ENCODE data around the gene ARHGEF25. TPM values are rescaled to one million over a fixed set of nuclear protein-coding genes. Genes with fewer than 3 reads are reported as not detected.
"Not testable (repeated sequence)": the region's sequence is repeated elsewhere in the genome, so short reads cannot be mapped to it uniquely, and the experiment has no call there.

Gene ARHGEF25
- total RNA-seq, 4 donors from 2014 or later: 116 to 140 (median 128) TPM

DNA sequence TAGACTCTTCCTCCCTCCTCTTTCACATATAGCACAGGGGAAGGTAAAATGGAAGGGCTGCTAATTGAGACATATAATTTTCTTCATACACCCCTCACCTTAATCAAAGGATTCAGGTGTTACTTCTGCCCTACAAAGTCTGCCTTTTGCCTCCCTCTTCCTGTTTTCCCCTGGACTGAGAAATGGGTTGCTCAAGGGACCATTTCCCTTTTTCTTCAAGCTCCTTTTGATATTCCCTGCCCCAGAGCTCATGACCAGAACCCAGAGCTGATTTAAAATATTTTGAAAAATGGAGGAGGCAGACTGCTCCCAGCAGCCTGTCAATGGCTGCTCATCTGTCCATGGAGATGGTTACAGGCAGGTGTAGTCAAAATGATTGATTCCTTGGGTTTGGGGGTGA lies 26.5 kb upstream of the ARHGEF25 start:
- Histone ChIP-seq H3K27ac (no peak overlapping the region), H3K4me1 (no peaks in the 10 kb centered on the region), H3K4me3 (no peak overlapping the region), H3K9me3 (no peaks in the 10 kb centered on the region), H3K27me3 (no peaks in the 10 kb centered on the region), H3K36me3 (peaks cover 0 to 10% of the 10 kb centered on the region in 2 donors)
- no peak for ATAC-seq
- TF ChIP-seq, protein P1, sequence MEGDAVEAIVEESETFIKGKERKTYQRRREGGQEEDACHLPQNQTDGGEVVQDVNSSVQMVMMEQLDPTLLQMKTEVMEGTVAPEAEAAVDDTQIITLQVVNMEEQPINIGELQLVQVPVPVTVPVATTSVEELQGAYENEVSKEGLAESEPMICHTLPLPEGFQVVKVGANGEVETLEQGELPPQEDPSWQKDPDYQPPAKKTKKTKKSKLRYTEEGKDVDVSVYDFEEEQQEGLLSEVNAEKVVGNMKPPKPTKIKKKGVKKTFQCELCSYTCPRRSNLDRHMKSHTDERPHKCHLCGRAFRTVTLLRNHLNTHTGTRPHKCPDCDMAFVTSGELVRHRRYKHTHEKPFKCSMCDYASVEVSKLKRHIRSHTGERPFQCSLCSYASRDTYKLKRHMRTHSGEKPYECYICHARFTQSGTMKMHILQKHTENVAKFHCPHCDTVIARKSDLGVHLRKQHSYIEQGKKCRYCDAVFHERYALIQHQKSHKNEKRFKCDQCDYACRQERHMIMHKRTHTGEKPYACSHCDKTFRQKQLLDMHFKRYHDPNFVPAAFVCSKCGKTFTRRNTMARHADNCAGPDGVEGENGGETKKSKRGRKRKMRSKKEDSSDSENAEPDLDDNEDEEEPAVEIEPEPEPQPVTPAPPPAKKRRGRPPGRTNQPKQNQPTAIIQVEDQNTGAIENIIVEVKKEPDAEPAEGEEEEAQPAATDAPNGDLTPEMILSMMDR (IDR thresholded peaks at IDR 0.05): no peak
- TF ChIP-seq POLR2A (IDR thresholded peaks at IDR 0.05) (no peak), POLR2AphosphoS5 (IDR thresholded peaks at IDR 0.05) (no peak), EP300 (IDR thresholded peaks at IDR 0.05) (no peak)

DNA sequence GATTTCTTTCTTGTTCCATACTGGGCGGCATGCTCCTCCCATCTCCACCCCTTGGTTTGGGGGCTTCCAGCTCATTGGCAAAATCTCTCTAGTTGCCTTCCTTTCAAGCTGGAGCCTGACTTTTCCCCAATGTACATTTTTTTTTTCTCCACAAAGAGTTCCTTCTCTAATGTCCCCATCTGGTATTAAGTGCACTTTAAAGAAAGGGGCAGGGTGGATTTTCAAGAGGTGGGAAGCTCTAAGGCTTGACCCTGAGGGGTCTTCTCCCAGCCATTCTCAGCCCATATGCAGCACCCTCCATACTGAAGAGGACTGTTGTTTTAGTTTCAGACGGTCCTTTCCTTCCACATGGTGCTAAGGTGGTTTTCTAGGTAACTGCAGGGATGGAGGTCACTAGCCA lies 26.1 kb upstream of the ARHGEF25 start:
- TF ChIP-seq, protein P1 (IDR thresholded peaks at IDR 0.05): no peak
- TF ChIP-seq POLR2A (IDR thresholded peaks at IDR 0.05) (no peak), EP300 (IDR thresholded peaks at IDR 0.05) (no peak), POLR2AphosphoS5 (IDR thresholded peaks at IDR 0.05) (no peak)
- Histone ChIP-seq H3K4me1 (peaks cover 0 to under 1% (median 0%) of the 10 kb centered on the region in 3 donors), H3K36me3 (peaks cover 0 to 10% of the 10 kb centered on the region in 2 donors), H3K27ac (no peak overlapping the region), H3K27me3 (no peaks in the 10 kb centered on the region), H3K4me3 (no peak overlapping the region), H3K9me3 (no peaks in the 10 kb centered on the region)
- ATAC-seq: no peak
- 80% methylated on average over 1 of the region's 2 CpGs; no CpG with 5 or more reads in 1 of the 2 donors for WGBS, 2 donors (ENCODE audit: low coverage in 1 of 2)

DNA sequence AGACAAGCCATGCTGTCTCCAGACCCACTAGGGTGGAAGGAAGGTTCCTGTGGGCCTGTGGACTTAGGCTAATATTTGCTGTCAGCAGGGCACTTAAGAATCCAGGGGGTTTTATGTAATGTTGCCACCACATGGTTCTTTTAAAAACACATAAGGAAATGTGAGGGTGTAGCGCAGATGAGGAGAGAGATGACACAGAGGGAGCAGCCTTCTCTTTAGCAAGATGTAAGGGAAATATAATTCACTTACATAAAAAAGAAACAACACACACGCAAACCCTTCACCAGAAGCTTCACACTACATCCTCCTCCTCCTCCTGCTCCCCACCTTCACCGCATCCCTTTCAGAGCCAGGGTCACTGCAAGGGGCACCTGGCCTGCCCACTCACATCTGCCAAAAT lies 25.1 kb upstream of the ARHGEF25 start:
- no peaks in the 10 kb centered on the region for H3K27me3 ChIP-seq
- H3K9me3 ChIP-seq: no peaks in the 10 kb centered on the region
- no peak for ATAC-seq
- 81 to 83% methylated on average over 3 of the region's 3 CpGs for WGBS, 2 donors (ENCODE audit: low coverage in 1 of 2)
- peaks cover 0 to 7% of the 10 kb centered on the region in 2 donors for H3K36me3 ChIP-seq
- TF ChIP-seq, protein P1 (IDR thresholded peaks at IDR 0.05): no peak
- TF ChIP-seq POLR2AphosphoS5 (IDR thresholded peaks at IDR 0.05) (no peak), EP300 (IDR thresholded peaks at IDR 0.05) (no peak)
- H3K4me1 ChIP-seq: peaks cover 0 to 10% (median 0%) of the 10 kb centered on the region in 3 donors
- no peak overlapping the region for H3K27ac ChIP-seq
- no peak overlapping the region for H3K4me3 ChIP-seq

DNA sequence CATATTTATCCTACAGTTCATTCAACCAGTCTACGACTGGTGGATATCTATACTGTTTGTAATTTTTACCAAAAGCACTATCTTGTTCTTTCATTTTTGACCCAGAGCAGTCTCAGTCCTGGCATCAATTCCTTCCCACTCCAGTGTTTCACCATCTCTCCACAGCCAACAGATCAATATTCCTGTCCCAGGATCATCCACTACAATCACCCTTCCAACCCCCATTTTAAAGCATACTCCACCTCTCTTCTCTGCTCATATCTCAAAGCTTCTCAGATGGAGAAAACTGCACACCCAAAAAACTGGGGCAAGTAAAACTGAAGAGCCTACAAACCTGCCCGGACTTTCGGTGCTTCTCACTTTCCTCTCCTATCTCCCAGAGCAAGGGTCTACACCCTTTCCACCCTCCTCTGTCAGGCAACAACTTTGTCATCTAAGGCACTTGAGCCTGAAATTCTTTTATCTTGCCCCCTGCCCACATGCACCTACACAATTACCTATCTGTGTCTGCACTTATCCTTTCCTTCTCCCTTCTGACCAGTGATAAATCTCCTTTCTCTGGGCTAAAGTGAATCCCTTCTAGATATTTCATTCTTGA lies 24.3 kb upstream of the ARHGEF25 start:
- peaks cover 0 to 16% (median 4%) of the 10 kb centered on the region in 3 donors for H3K4me1 ChIP-seq
- no peak overlapping the region for H3K4me3 ChIP-seq
- no peak for ATAC-seq
- TF ChIP-seq, protein P1 (IDR thresholded peaks at IDR 0.05): no peak
- no peak for TF ChIP-seq POLR2A (IDR thresholded peaks at IDR 0.05)
- TF ChIP-seq EP300 (IDR thresholded peaks at IDR 0.05): no peak
- no peak for TF ChIP-seq POLR2AphosphoS5 (IDR thresholded peaks at IDR 0.05)
- H3K36me3 ChIP-seq: no peaks in the 10 kb centered on the region
- H3K9me3 ChIP-seq: no peaks in the 10 kb centered on the region
- H3K27ac ChIP-seq: no peak overlapping the region
- no peaks in the 10 kb centered on the region for H3K27me3 ChIP-seq
- 85 to 89% methylated on average over 1 to 3 of the region's 3 CpGs for WGBS, 2 donors (ENCODE audit: low coverage in 1 of 2)

DNA sequence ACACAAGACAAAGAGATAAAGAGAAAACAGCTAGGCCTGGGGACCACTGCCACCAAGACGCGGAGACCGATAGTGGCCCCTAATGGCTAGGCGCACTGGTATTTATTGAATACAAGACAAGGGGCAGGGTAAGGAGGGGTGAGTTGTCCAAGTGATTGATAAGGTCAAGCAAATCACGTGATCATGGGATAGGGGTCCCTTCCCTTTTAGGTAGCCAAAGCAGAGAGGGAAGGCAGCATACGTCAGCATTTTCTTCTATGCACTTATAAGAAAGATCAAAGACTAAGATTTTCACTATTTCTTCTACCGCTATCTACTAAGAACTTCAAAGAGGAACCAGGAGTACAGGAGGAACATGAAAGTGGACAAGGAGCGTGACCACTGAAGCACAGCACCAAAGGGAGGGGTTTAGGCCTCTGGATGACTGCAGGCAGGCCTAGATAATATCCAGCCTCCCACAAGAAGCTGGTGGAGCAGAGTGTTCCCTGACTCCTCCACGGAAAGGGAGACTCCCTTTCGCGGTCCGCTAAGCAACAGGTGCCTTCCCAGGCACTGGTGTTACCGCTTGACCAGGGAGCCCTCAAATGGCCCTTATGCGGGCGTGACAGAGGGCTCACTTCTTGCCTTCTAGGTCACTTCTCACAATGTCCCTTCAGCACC lies 22.2 kb upstream of the ARHGEF25 start:
- H3K9me3 ChIP-seq, ATAC-seq, H3K27ac ChIP-seq, H3K27me3 ChIP-seq, H3K4me3 ChIP-seq, H3K36me3 ChIP-seq: not testable (repeated sequence)
- peaks cover 0 to 31% (median 6%) of the 10 kb centered on the region in 3 donors for H3K4me1 ChIP-seq
- WGBS, 2 donors (ENCODE audit: low coverage in 1 of 2): 85 to 88% methylated on average over 14 to 15 of the region's 15 CpGs
